Adrenal gland (tissue), 12 donors: ENCODE measurements around the gene FOXN1. TPM values are rescaled to one million over a fixed set of nuclear protein-coding genes. Genes with fewer than 3 reads are reported as not detected.

Source experiments
- DNase-seq, 7 donors: peaks; one replicate each; pipeline ENCODE4 v3.0.0-alpha.2; 2019 to 2020
- H3K27ac ChIP-seq, 5 donors: fragments of 200-600 bp; sonication (generic) in 4 of 5; 1 replicate in 3 of 5; 2 replicates in 2 of 5; pipeline versions ENCODE4 v1.5.1 to v1.8.0; 2016 to 2020; ENCODE audit warnings: mild to moderate bottlenecking in 1 of 5
- H3K27me3 ChIP-seq: fragments of 200-600 bp; 2 replicates; pipeline ENCODE4 v1.8.0; 2021
- H3K36me3 ChIP-seq, 2 donors: fragments of 200-600 bp; replicated peaks in 1 of 2; 1 replicate in 1 of 2; 2 replicates in 1 of 2; pipeline versions ENCODE4 v1.5.1 to v1.8.0; 2018 to 2022
- H3K4me1 ChIP-seq, 2 donors: fragments of 200-600 bp; replicated peaks in 1 of 2; 1 replicate in 1 of 2; 2 replicates in 1 of 2; pipeline versions ENCODE4 v1.5.1 to v1.8.0; 2018 to 2021
- H3K4me3 ChIP-seq, 4 donors: fragments of 200-600 bp; sonication (generic) in 3 of 4; one replicate each; pipeline ENCODE4 v1.5.1; 2016 to 2018
- H3K9me3 ChIP-seq, 3 donors: fragments of 200-600 bp; sonication (generic) in 1 of 3; replicated peaks in 1 of 3; 1 replicate in 2 of 3; 2 replicates in 1 of 3; pipeline versions ENCODE4 v1.5.1 to v1.8.0; 2016 to 2021
- POLR2A ChIP-seq, 2 donors: fragments of 450-650 bp; IDR thresholded peaks; one replicate each; pipeline ENCODE4 v1.6.1; 2017; ENCODE audit warnings: antibody characterized with exemption in 2 of 2, mild to moderate bottlenecking in 2 of 2, moderate library complexity in 1 of 2
- WGBS, 4 donors: extraction: QIAGEN DNeasy Blood & Tissue Kit in 2 of 4; methylation state at CpG; one replicate each; pipeline versions ENCODE4 v1.1.5 to v1.1.7; 2013 to 2017; 5-methylcytosine and 5-hydroxymethylcytosine counted together
- intact Hi-C, 2 donors: fragments of 100-400 bp; cut with DNase I; formaldehyde crosslinking; loops; one replicate each; pipeline versions ENCODE4 v1.14.1 to v1.15.0; 2022 to 2023
- polyA plus RNA-seq, 3 donors: library from polyadenylated mRNA; stranded (reverse); fragments of 200-250 nt in 2 of 3; fragments of 350-450 nt in 1 of 3; fragmentation: Illumina TruSeq in 1 of 3; extraction: RNeasy Lipid Tissue Mini Kit (QIAGEN cat#74804) in 1 of 3; gene quantifications; one replicate each; pipeline ENCODE4 v1.2.3, GENCODE V29; 2013 to 2014
- total RNA-seq, 9 donors: library from RNA; depleted of rRNA in 4 of 9; stranded (reverse); fragments of >200 nt in 4 of 9; fragments of 120-200 nt in 1 of 9; fragmentation: NEBNext Ultra II Directional in 1 of 9; extraction: Animal tissue kit (Norgen Biotek cat#: 25700) in 1 of 9; gene quantifications; one replicate each; pipeline versions ENCODE4 v1.1.0 to v1.2.4, GENCODE V29; 2013 to 2023
- TF ChIP-seq, protein P1 (sequence below), 6 experiments: fragments of 450-650 bp in 4 of 6; fragments of 200-600 bp in 2 of 6; sonication (generic) in 1 of 6; IDR thresholded peaks; 1 replicate in 5 of 6; 2 replicates in 1 of 6; pipeline versions ENCODE4 v1.5.1 to v1.8.0; 2016 to 2021; ENCODE audit warnings: antibody characterized with exemption in 6 of 6, mild to moderate bottlenecking in 2 of 6, moderate library complexity in 1 of 6
- donor health status: healthy with polysubstance abuse.
- donor health status: Bipolar disorder and iron deficiency.
- donor health status: DM: yes; HTN: yes; CAD: no.
- donor health status: DM: no; HTN: no; CAD: no.
- donor health status: DM: no; HTN: no; CAD: no.
- donor health status: DM: yes; HTN: yes; CAD: no.

The FOXN1 gene
- total and polyA plus RNA-seq, 12 donors = 0.06 TPM; not detected in 11

DNA sequence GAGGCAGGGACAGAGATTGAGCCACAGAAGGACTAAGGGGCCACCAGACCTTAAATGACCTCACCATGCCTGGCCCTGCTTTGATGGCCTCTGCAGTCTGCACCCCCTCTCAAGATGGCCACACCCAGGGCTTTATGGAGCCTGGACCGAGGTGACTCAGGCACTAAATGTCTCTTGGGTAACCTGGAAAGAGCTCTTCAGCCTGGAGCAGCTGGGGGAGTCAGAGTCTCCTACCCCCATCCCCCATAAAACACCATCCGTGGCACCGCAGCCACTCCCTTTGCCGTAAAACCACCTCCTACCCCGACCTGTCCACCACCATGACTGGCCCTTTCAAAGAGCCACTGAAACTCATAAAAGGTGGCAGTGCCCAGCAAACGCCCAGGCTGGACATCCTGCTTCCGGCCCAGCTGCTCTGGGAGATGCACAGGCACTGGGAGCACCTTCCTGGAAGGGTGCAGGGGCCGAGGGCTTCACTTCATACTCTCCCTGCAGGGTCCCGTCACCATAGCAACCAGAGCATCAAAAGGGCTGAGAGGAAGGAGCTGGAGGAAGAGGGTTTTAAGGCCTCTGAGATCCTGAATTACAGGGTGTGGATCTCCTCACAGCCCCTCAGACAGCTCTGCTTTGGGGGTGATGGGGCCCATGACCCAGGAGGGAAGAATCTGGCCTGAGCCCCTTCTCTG, 22.3 kb downstream of the FOXN1 start:
- H3K4me1 ChIP-seq = no peaks in the 10 kb centered on the region
- TF ChIP-seq POLR2A (IDR thresholded peaks at IDR 0.05) = no peak
- TF ChIP-seq, protein P1, sequence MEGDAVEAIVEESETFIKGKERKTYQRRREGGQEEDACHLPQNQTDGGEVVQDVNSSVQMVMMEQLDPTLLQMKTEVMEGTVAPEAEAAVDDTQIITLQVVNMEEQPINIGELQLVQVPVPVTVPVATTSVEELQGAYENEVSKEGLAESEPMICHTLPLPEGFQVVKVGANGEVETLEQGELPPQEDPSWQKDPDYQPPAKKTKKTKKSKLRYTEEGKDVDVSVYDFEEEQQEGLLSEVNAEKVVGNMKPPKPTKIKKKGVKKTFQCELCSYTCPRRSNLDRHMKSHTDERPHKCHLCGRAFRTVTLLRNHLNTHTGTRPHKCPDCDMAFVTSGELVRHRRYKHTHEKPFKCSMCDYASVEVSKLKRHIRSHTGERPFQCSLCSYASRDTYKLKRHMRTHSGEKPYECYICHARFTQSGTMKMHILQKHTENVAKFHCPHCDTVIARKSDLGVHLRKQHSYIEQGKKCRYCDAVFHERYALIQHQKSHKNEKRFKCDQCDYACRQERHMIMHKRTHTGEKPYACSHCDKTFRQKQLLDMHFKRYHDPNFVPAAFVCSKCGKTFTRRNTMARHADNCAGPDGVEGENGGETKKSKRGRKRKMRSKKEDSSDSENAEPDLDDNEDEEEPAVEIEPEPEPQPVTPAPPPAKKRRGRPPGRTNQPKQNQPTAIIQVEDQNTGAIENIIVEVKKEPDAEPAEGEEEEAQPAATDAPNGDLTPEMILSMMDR (IDR thresholded peaks at IDR 0.05) = no peak
- no peaks in the 10 kb centered on the region for H3K9me3 ChIP-seq
- WGBS, 4 donors = 79 to 81% (median 80%) methylated on average over 5 to 9 of the region's 9 CpGs
- no peak overlapping the region for H3K27ac ChIP-seq
- no peak overlapping the region for H3K4me3 ChIP-seq
- no peak for DNase-seq
- no peaks in the 10 kb centered on the region for H3K36me3 ChIP-seq
- peaks cover 5% of the 10 kb centered on the region for H3K27me3 ChIP-seq
- intact Hi-C loops = no loop called here

DNA sequence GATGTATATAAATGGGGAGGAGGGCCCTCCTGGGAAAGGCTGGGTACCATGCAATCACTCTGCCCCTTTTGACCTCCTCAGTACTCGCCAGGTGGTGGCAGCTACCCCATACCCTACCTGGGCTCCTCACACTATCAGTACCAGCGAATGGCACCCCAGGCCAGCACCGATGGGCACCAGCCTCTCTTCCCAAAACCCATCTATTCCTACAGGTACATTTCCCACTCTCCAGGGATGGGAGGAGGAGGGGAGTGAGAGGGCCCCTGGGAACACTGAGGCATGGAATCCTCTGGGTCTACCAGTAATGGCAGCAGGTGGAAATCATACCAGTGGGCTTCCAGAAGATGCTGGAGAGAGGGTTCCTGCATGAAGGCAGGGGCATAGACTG, 22.9 kb downstream of the FOXN1 start:
- TF ChIP-seq, protein P1 (IDR thresholded peaks at IDR 0.05) = no peak
- TF ChIP-seq POLR2A (IDR thresholded peaks at IDR 0.05) = no peak
- Histone ChIP-seq H3K4me3 (no peak overlapping the region), H3K27me3 (peaks cover 5% of the 10 kb centered on the region), H3K4me1 (no peaks in the 10 kb centered on the region), H3K36me3 (no peaks in the 10 kb centered on the region), H3K9me3 (no peaks in the 10 kb centered on the region), H3K27ac (no peak overlapping the region)
- DNase-seq = no peak
- intact Hi-C loops = no loop called here
- WGBS, 4 donors = 70 to 91% (median 80%) methylated on average over 3 of the region's 3 CpGs

DNA sequence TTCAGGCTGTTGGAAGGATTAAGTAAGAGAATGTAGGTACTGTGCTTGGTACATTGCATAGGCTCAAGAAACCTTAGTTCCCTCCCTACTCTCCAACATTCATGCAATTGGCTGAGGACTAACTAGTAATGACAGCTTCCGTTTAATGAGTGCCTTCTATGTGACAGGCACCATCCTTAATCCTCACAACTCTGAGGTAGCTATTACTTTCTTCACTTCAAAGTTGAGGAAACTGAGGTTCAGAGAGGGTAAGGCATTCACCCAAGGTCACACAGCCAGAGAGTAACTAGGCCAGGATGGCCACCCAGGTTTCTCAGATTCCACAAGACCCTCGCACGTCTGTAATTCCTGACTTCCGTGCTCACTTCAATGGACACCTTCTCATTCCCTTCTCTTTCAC, 24.1 kb downstream of the FOXN1 start:
- no peaks in the 10 kb centered on the region for H3K4me1 ChIP-seq
- TF ChIP-seq, protein P1 (IDR thresholded peaks at IDR 0.05) = no peak
- TF ChIP-seq POLR2A (IDR thresholded peaks at IDR 0.05) = no peak
- H3K4me3 ChIP-seq = no peak overlapping the region
- 65 to 80% (median 72%) methylated on average over 4 of the region's 4 CpGs for WGBS, 4 donors
- H3K36me3 ChIP-seq = no peaks in the 10 kb centered on the region
- no peaks in the 10 kb centered on the region for H3K9me3 ChIP-seq
- no peak for DNase-seq
- no peak overlapping the region for H3K27ac ChIP-seq
- intact Hi-C loops = loop anchor here in 1 of 2 donors (5.0 kb wide), 1 partner anchor 33 kb away; no protein-coding TSS in a partner anchor
- H3K27me3 ChIP-seq = peaks cover 5% of the 10 kb centered on the region

DNA sequence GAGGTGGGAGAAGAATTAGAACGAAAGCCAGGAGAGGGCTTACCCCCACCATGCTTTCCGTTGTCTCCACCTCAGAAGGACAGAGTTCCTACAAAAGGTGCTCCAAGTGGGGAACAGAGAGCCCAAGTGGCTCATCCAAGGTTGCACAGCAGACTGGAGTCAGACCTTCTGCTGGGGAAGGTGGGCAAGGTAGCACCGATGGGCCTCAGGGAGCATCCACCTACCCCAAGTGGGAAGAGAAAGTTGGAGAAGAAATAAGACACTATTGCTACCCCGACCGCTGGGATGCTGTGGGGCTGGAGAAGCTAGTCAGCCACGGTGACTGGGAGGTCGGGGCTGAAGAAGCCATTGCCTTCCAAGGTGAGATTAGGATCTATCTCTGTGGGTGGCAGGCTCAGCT, 24.8 kb downstream of the FOXN1 start:
- no peaks in the 10 kb centered on the region for H3K4me1 ChIP-seq
- 62 to 70% (median 69%) methylated on average over 7 of the region's 7 CpGs for WGBS, 4 donors
- no peaks in the 10 kb centered on the region for H3K36me3 ChIP-seq
- no peaks in the 10 kb centered on the region for H3K9me3 ChIP-seq
- intact Hi-C loops = loop anchor here in 1 of 2 donors (5.0 kb wide), 1 partner anchor 34 kb away; no protein-coding TSS in a partner anchor
- no peak overlapping the region for H3K27ac ChIP-seq
- TF ChIP-seq, protein P1 (IDR thresholded peaks at IDR 0.05) = no peak
- no peak overlapping the region for H3K4me3 ChIP-seq
- no peak for DNase-seq
- peaks cover 5% of the 10 kb centered on the region for H3K27me3 ChIP-seq
